HepG2 (cell line): ENCODE measurements around the gene CAPG. TPM values are rescaled to one million over a fixed set of nuclear protein-coding genes. Genes with fewer than 3 reads are reported as not detected.
A peak's percentile ranks its signal among the peaks of the same experiment; 100 is the strongest.

Source experiments
- ARID2 ChIP-seq: sonication (generic); formaldehyde crosslinking; IDR thresholded peaks from 2 replicates; pipeline ENCODE4 v1.8.1; 2022; ENCODE audit warnings: mild to moderate bottlenecking, missing genetic modification reagents, borderline replicate concordance
- EEA1 ChIP-seq: sonication (generic); formaldehyde crosslinking; IDR thresholded peaks from 2 replicates; pipeline ENCODE4 v1.5.1; 2020; ENCODE audit warnings: mild to moderate bottlenecking, missing genetic modification reagents, borderline replicate concordance
- FIP1L1 ChIP-seq: fragments of 200-400 bp; formaldehyde crosslinking; IDR thresholded peaks from 2 replicates; pipeline ENCODE4 v1.6.1; 2018; ENCODE audit warnings: low read depth, mild to moderate bottlenecking, low read length, moderate library complexity, borderline replicate concordance; ENCODE audit not compliant: insufficient read depth
- FOXM1 ChIP-seq: sonication (generic); formaldehyde crosslinking; IDR thresholded peaks from 2 replicates; pipeline ENCODE4 v1.5.0; 2020; ENCODE audit warnings: missing genetic modification reagents
- GPBP1L1 ChIP-seq: sonication (generic); formaldehyde crosslinking; IDR thresholded peaks from 2 replicates; pipeline ENCODE4 v1.5.0; 2020; ENCODE audit warnings: mild to moderate bottlenecking, missing genetic modification reagents
- HMG20A ChIP-seq: IDR thresholded peaks from 2 replicates; pipeline ENCODE4 v1.6.1; 2016; ENCODE audit warnings: borderline replicate concordance
- KLF13 ChIP-seq: sonication (generic); formaldehyde crosslinking; IDR thresholded peaks from 2 replicates; pipeline ENCODE4 v1.4.0; 2020; ENCODE audit warnings: mild to moderate bottlenecking, missing genetic modification reagents
- LBX2 ChIP-seq: sonication (generic); formaldehyde crosslinking; IDR thresholded peaks from 2 replicates; pipeline ENCODE4 v1.5.0; 2020; ENCODE audit warnings: missing genetic modification reagents, mild to moderate bottlenecking, borderline replicate concordance
- NONO ChIP-seq, 2 experiments: fragments of 450-650 bp in 1 of 2; sonication (generic) in 1 of 2; formaldehyde crosslinking in 1 of 2; IDR thresholded peaks in 1 of 2; conservative IDR thresholded peaks in 1 of 2; 2 replicates each; pipeline versions ENCODE4 v1.6.1 to v1.8.0; 2017 to 2022; ENCODE audit warnings: mild to moderate bottlenecking in 1 of 2, missing genetic modification reagents in 1 of 2, moderate library complexity in 1 of 2
- NR2C2 ChIP-seq: sonication (generic); formaldehyde crosslinking; IDR thresholded peaks from 2 replicates; pipeline ENCODE4 v1.4.0; 2020; ENCODE audit warnings: missing genetic modification reagents, mild to moderate bottlenecking, moderate library complexity, borderline replicate concordance
- NR2F6 ChIP-seq, 2 experiments: IDR thresholded peaks; 2 replicates each; pipeline ENCODE4 v1.6.1; 2016; ENCODE audit warnings: antibody characterized with exemption in 1 of 2, mild to moderate bottlenecking in 1 of 2
- PLRG1 ChIP-seq: fragments of 450-650 bp; conservative IDR thresholded peaks from 2 replicates; pipeline ENCODE4 v1.6.1; 2016
- SNAPC2 ChIP-seq: sonication (generic); formaldehyde crosslinking; IDR thresholded peaks from 2 replicates; pipeline ENCODE4 v1.8.1; 2022; ENCODE audit warnings: mild to moderate bottlenecking, missing genetic modification reagents
- TEAD3 ChIP-seq: optimal IDR thresholded peaks from 2 replicates; pipeline ENCODE3; 2016; ENCODE audit warnings: borderline replicate concordance
- XBP1 ChIP-seq: sonication (generic); formaldehyde crosslinking; IDR thresholded peaks from 2 replicates; pipeline ENCODE4 v1.5.0; 2020; ENCODE audit warnings: missing genetic modification reagents
- ZHX1 ChIP-seq: sonication (generic); formaldehyde crosslinking; IDR thresholded peaks from 2 replicates; pipeline ENCODE4 v1.8.1; 2022; ENCODE audit warnings: low read depth, mild to moderate bottlenecking, missing genetic modification reagents
- ZNF460 ChIP-seq: sonication (generic); formaldehyde crosslinking; IDR thresholded peaks from 2 replicates; pipeline ENCODE4 v1.5.1; 2020; ENCODE audit warnings: missing genetic modification reagents, mild to moderate bottlenecking, borderline replicate concordance
- ZNF724P ChIP-seq: sonication (generic); formaldehyde crosslinking; IDR thresholded peaks from 2 replicates; pipeline ENCODE4 v1.8.0; 2022; ENCODE audit warnings: missing genetic modification reagents, borderline replicate concordance
- ZNF883 ChIP-seq: sonication (generic); formaldehyde crosslinking; IDR thresholded peaks from 2 replicates; pipeline ENCODE4 v1.5.1; 2020; ENCODE audit warnings: mild to moderate bottlenecking, missing genetic modification reagents; ENCODE audit errors: not compliant biosample characterization
- ZSCAN5A ChIP-seq: sonication (generic); formaldehyde crosslinking; IDR thresholded peaks from 2 replicates; pipeline ENCODE4 v1.8.0; 2022; ENCODE audit warnings: mild to moderate bottlenecking, missing genetic modification reagents, borderline replicate concordance
- ZUFSP ChIP-seq: sonication (generic); formaldehyde crosslinking; IDR thresholded peaks from 2 replicates; pipeline ENCODE4 v1.9.0; 2021; ENCODE audit warnings: missing genetic modification reagents, mild to moderate bottlenecking, borderline replicate concordance
- polyA plus RNA-seq, 8 experiments: library from polyadenylated mRNA; depleted of rRNA in 3 of 8; stranded (reverse) in 7 of 8; unstranded in 1 of 8; fragments of >200 nt; fragmentation: Illumina TruSeq in 4 of 8; extraction: Trizol in 4 of 8; gene quantifications; 2 replicates each; pipeline versions ENCODE4 v1.2.1 to v1.2.3, GENCODE V29; 2011 to 2016; ENCODE audit warnings: low read depth in 4 of 8, missing spikeins in 1 of 8, mixed read lengths in 1 of 8; ENCODE audit not compliant: insufficient read depth in 1 of 8
- total RNA-seq, 5 experiments: library from RNA; depleted of rRNA; stranded (reverse); fragments of >200 nt; fragmentation: Illumina TruSeq; extraction: Trizol; gene quantifications; 2 replicates each; pipeline ENCODE4 v1.2.3, GENCODE V29; 2016; ENCODE audit warnings: low read depth in 1 of 5

CAPG gene
- total and polyA plus RNA-seq, 2 of the 13 experiments (the other 11 are each of a cell fraction or from before 2014, with no cell fraction given), result 12.7 to 18.2 TPM

- TF ChIP-seq ZNF883 (CRISPR knock-in tag) (no peak), HMG20A (CRISPR knock-in tag) (no peak), SNAPC2 (CRISPR knock-in tag) (no peak), NR2C2 (no peak; the same call in 1 of the 2 replicates), ZSCAN5A (CRISPR knock-in tag) (no peak), FOXM1 (no peak), KLF13 (CRISPR knock-in tag) (no peak; the same call in 1 of the 2 replicates), ZNF724P (CRISPR knock-in tag) (no peak), ARID2 (CRISPR knock-in tag) (peak; percentile 86), ZUFSP (CRISPR knock-in tag) (no peak), PLRG1 (no peak), TEAD3 (CRISPR knock-in tag) (peak; percentile 4), FIP1L1 (no peak), ZNF460 (CRISPR knock-in tag) (no peak; the same call in 1 of the 2 replicates), XBP1 (CRISPR knock-in tag) (no peak), NR2F6 (IDR thresholded peaks at IDR 0.05) (no peak; the same call in 1 of the 2 replicates), NR2F6 (CRISPR knock-in tag; IDR thresholded peaks at IDR 0.05) (no peak; the same call in 1 of the 2 replicates), LBX2 (CRISPR knock-in tag) (no peak), GPBP1L1 (no peak), NONO (IDR thresholded peaks at IDR 0.05) (no peak), NONO (CRISPR knock-in tag; conservative IDR thresholded peaks at IDR 0.05) (no peak), ZHX1 (no peak), EEA1 (CRISPR knock-in tag) (no peak)
Measured at GRCh38 chr2:85419009-85419675, 9.0 kb upstream of the CAPG start (continued).
